ENCODE data around the gene SRCAP. TPM values are rescaled to one million over a fixed set of nuclear protein-coding genes. Genes with fewer than 3 reads are reported as not detected.

Gene SRCAP
- total and polyA plus RNA-seq, 11 donors: 22.9 to 51.2 (median 39.7) TPM

DNA sequence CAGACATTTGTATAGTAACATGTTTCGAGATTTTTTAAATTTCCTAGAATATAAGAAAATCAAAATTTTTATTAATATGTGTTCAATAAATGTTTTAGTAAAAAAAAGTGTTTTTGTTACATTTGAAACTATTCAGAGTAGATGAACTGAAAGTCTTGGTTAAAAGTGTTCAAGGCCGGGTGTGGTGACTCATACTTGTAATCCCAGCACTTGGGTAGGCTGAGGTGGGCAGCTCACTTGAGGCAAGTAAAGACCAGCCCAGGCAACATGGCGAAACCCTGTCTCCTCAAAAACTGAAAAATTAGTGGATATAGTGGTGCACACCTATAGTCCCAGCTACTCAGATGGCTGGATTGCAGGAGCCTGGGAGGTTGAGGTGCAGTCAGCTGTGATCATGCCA lies 32.4 kb downstream of the SRCAP start:
- no peaks in the 10 kb centered on the region for H3K27me3 ChIP-seq
- DNase-seq (no peak), ATAC-seq (no peak)
- H3K4me1 ChIP-seq: peaks cover 0 to 21% (median 0%) of the 10 kb centered on the region in 12 donors
- H3K4me3 ChIP-seq: no peak overlapping the region
- H3K36me3 ChIP-seq: peaks cover 3 to 98% (median 87%) of the 10 kb centered on the region in 9 donors
- TF ChIP-seq CTCF (IDR thresholded peaks at IDR 0.05) (no peak), POLR2A (IDR thresholded peaks at IDR 0.05) (no peak)
- 94 to 97% (median 96%) methylated on average over 3 of the region's 3 CpGs for WGBS, 4 donors
- intact Hi-C loops (cut with DNase I): no loop called here
- no peak overlapping the region for H3K27ac ChIP-seq
- H3K9me3 ChIP-seq: no peaks in the 10 kb centered on the region

- ATAC-seq (no peak), DNase-seq (no peak)
- intact Hi-C loops (cut with DNase I): no loop called here
- TF ChIP-seq CTCF (IDR thresholded peaks at IDR 0.05) (no peak), POLR2A (IDR thresholded peaks at IDR 0.05) (no peak)
- WGBS, 4 donors: 90 to 96% (median 92%) methylated on average over 7 to 17 of the region's 17 CpGs
- H3K9me3 ChIP-seq: no peaks in the 10 kb centered on the region
- peaks cover 0 to 26% (median 22%) of the 10 kb centered on the region in 12 donors for H3K4me1 ChIP-seq
- peaks cover 0 to 89% (median 79%) of the 10 kb centered on the region in 9 donors for H3K36me3 ChIP-seq
- no peaks in the 10 kb centered on the region for H3K27me3 ChIP-seq
- H3K4me3 ChIP-seq: no peak overlapping the region
- no peak overlapping the region for H3K27ac ChIP-seq
Measured at GRCh38 chr16:30736995-30737793, 38.2 kb downstream of the SRCAP start.

DNA sequence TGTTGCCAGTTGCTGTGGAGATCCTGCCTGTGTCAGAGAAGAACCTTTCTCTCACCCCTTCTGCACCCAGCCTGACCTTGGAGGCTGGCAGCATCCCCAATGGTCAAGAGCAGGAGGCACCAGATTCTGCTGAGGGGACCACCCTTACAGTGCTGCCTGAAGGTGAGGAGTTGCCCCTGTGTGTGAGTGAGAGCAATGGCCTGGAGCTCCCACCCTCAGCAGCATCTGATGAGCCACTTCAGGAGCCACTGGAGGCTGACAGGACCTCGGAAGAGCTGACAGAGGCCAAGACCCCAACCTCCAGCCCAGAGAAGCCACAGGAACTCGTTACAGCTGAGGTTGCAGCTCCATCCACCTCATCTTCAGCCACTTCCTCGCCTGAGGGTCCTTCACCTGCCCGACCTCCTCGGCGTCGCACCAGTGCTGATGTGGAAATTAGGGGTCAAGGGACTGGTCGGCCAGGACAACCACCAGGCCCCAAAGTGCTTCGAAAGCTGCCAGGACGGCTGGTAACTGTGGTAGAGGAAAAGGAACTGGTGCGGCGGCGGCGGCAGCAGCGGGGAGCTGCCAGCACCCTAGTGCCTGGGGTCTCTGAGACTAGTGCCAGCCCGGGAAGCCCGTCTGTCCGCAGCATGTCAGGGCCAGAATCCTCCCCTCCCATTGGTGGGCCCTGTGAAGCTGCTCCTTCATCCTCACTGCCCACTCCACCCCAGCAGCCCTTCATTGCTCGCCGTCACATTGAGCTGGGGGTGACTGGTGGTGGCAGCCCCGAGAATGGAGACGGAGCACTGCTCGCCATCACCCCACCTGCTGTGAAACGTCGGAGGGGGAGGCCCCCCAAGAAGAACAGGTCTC lies 39.0 kb downstream of the SRCAP start:
- no peak overlapping the region for H3K4me3 ChIP-seq
- H3K36me3 ChIP-seq: peaks cover 0 to 88% (median 74%) of the 10 kb centered on the region in 9 donors
- ATAC-seq: no peak
- peaks cover 0 to 29% (median 22%) of the 10 kb centered on the region in 12 donors for H3K4me1 ChIP-seq
- DNase-seq: no peak
- no peaks in the 10 kb centered on the region for H3K9me3 ChIP-seq
- 92 to 95% (median 93%) methylated on average over 19 to 25 of the region's 25 CpGs for WGBS, 4 donors
- no peaks in the 10 kb centered on the region for H3K27me3 ChIP-seq
- H3K27ac ChIP-seq: no peak overlapping the region
- TF ChIP-seq CTCF (IDR thresholded peaks at IDR 0.05): no peak
- no peak for TF ChIP-seq POLR2A (IDR thresholded peaks at IDR 0.05)
- intact Hi-C loops (cut with DNase I): no loop called here
